Activated T-cell treated with anti-CD3 and anti-CD28 coated beads, Interleukin-2, amount 50 U/mL, for 4 hours (primary cell): Measurements from ENCODE around the gene FNDC3B. TPM values are rescaled to one million over a fixed set of nuclear protein-coding genes. Genes with fewer than 3 reads are reported as not detected.
"Not testable (repeated sequence)": the region's sequence is repeated elsewhere in the genome, so short reads cannot be mapped to it uniquely, and the experiment has no call there.

Experiments used
- ATAC-seq, 2 donors: fragments of 200-7000 bp; cut with Tn5 transposase; one replicate each; pipeline ENCODE4 v1.10.0; 2021
- DNase-seq: peaks from one replicate; pipeline ENCODE4 v3.0.0-alpha.2; 2020
- H3K27me3 Mint-ChIP-seq: one replicate; pipeline ENCODE4 v1.8.0; 2021; ENCODE audit warnings: low read depth, mixed read lengths
- H3K36me3 Mint-ChIP-seq: one replicate; pipeline ENCODE4 v1.8.0; 2022; ENCODE audit warnings: mixed read lengths; ENCODE audit not compliant: insufficient read depth
- H3K4me1 Mint-ChIP-seq: one replicate; pipeline ENCODE4 v1.8.0; 2021; ENCODE audit warnings: low read depth, mixed read lengths
- H3K4me3 Mint-ChIP-seq: one replicate; pipeline ENCODE4 v1.8.0; 2021; ENCODE audit warnings: mild to moderate bottlenecking, moderate library complexity, mixed read lengths
- H3K9me3 Mint-ChIP-seq: one replicate; pipeline ENCODE4 v1.8.0; 2021; ENCODE audit warnings: mixed read lengths
- total RNA-seq, 3 donors: library from RNA; stranded (reverse); gene quantifications; one replicate each; pipeline ENCODE4 v1.2.1, GENCODE V29; 2021

FNDC3B gene
- total RNA-seq, 3 donors from 2014 or later, result 20.3 to 23.9 (median 21.2) TPM

DNA sequence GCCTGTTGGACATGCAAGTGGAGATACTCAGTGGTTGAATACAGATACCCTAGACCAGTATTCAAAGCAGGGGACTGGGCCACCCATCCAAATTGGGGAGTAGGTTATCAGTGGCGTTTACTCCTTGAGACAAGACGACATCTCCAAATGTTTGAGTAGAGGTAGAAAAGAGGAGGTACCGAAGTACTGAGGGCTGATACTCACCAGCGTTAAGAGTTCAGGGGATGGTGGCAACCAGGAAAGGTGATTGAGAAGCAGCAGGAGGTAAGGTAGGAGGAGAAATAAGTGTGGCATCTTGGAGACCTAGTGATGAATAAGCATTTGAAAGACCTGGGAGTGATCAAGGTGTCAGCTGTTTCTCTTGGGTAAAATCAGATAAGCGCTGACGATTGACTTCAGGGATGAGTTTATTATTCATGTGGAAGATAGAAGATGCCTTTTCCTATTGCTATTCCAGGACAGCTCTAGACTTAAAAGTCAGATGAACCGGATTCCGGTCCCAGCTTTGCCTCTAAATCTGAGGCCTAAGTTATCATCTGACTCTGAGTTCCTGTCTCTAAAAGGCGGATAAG, 312.6 kb downstream of the FNDC3B start:
- no peaks in the 10 kb centered on the region for H3K4me1 Mint-ChIP-seq
- no peaks in the 10 kb centered on the region for H3K27me3 Mint-ChIP-seq
- DNase-seq (no peak), ATAC-seq (no peak)
- peaks cover 40% of the 10 kb centered on the region for H3K36me3 Mint-ChIP-seq
- H3K4me3 Mint-ChIP-seq, result no peak overlapping the region
- H3K9me3 Mint-ChIP-seq, result no peaks in the 10 kb centered on the region

- DNase-seq, result no peak
- no peak for ATAC-seq
- peaks cover 36% of the 10 kb centered on the region for H3K36me3 Mint-ChIP-seq
- no peaks in the 10 kb centered on the region for H3K4me1 Mint-ChIP-seq
- H3K4me3 Mint-ChIP-seq, result no peak overlapping the region
- no peaks in the 10 kb centered on the region for H3K9me3 Mint-ChIP-seq
- no peaks in the 10 kb centered on the region for H3K27me3 Mint-ChIP-seq
Measured at GRCh38 chr3:172352786-172353185, 313.4 kb downstream of the FNDC3B start.

- DNase-seq (no peak), ATAC-seq (no peak)
- no peak overlapping the region for H3K4me3 Mint-ChIP-seq
- no peaks in the 10 kb centered on the region for H3K4me1 Mint-ChIP-seq
- no peaks in the 10 kb centered on the region for H3K27me3 Mint-ChIP-seq
- H3K9me3 Mint-ChIP-seq, result peaks cover under 1% of the 10 kb centered on the region
- peaks cover 40% of the 10 kb centered on the region for H3K36me3 Mint-ChIP-seq
Measured at GRCh38 chr3:172354931-172355499, 315.6 kb downstream of the FNDC3B start.

GRCh38 chr3:172355836-172356235, 316.5 kb downstream of the FNDC3B start:
- Mint-ChIP-seq H3K27me3 (no peaks in the 10 kb centered on the region), H3K4me3 (no peak overlapping the region), H3K4me1 (no peaks in the 10 kb centered on the region), H3K36me3 (peaks cover 45% of the 10 kb centered on the region), H3K9me3 (peaks cover 7% of the 10 kb centered on the region)
- ATAC-seq (no peak), DNase-seq (no peak)

- ATAC-seq (no peak), DNase-seq (no peak)
- Mint-ChIP-seq H3K4me1 (no peaks in the 10 kb centered on the region), H3K27me3 (no peaks in the 10 kb centered on the region), H3K36me3 (peaks cover 44% of the 10 kb centered on the region), H3K9me3 (peaks cover 7% of the 10 kb centered on the region), H3K4me3 (no peak overlapping the region)
Measured at GRCh38 chr3:172356427-172356826, 317.0 kb downstream of the FNDC3B start.

- no peaks in the 10 kb centered on the region for H3K4me1 Mint-ChIP-seq
Measured at GRCh38 chr3:172357850-172358754, 318.7 kb downstream of the FNDC3B start.

GRCh38 chr3:172359231-172359630, 319.9 kb downstream of the FNDC3B start:
- ATAC-seq (no peak), DNase-seq (no peak)
- Mint-ChIP-seq H3K4me1 (no peaks in the 10 kb centered on the region), H3K9me3 (peaks cover 7% of the 10 kb centered on the region), H3K36me3 (peaks cover 51% of the 10 kb centered on the region), H3K4me3 (no peak overlapping the region), H3K27me3 (no peaks in the 10 kb centered on the region)

More at GRCh38 chr3:172357850-172358754, 318.7 kb downstream of the FNDC3B start:
- Mint-ChIP-seq H3K9me3 (peaks cover 7% of the 10 kb centered on the region), H3K27me3 (no peaks in the 10 kb centered on the region), H3K4me3 (no peak overlapping the region), H3K36me3 (peaks cover 44% of the 10 kb centered on the region)
- DNase-seq (no peak), ATAC-seq (no peak)

DNA sequence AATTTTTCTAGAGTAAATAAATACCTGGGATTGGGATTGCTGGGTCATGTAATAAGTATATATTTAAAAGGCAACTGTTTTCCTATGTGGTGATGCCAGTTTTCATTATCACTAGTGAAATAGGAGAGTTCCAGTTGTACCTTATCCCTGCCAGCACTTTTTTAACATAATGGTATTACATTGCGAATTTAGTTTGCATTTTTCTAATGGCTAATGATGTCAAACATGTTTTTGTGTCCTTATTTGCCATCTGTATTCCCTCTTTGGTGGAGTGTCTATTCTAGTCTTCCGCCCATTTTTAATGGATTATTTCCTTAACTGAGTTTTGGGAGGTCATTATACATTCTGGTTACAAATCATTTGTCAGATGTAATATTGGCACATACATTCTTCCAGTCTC, 320.6 kb downstream of the FNDC3B start:
- no peaks in the 10 kb centered on the region for H3K4me1 Mint-ChIP-seq
- DNase-seq (no peak), ATAC-seq (no peak)
- no peaks in the 10 kb centered on the region for H3K27me3 Mint-ChIP-seq
- no peak overlapping the region for H3K4me3 Mint-ChIP-seq
- peaks cover 51% of the 10 kb centered on the region for H3K36me3 Mint-ChIP-seq
- peaks cover 7% of the 10 kb centered on the region for H3K9me3 Mint-ChIP-seq

DNA sequence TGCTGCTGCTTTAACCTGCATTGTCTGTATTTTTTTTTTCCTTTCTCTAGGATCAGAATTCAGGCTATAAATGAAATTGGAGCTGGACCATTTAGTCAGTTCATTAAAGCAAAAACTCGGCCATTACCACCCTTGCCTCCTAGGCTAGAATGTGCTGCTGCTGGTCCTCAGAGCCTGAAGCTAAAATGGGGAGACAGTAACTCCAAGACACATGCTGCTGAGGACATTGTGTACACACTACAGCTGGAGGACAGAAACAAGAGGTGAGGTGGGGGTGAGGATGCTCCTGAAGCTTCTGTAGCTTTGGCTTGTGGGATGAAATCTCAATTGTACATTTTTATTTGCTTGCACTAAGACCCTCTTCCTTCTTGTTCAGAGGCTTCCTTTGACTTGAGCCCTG, 323.2 kb downstream of the FNDC3B start:
- H3K36me3 Mint-ChIP-seq, result peaks cover 64% of the 10 kb centered on the region
- H3K4me3 Mint-ChIP-seq, result no peak overlapping the region
- H3K4me1 Mint-ChIP-seq, result no peaks in the 10 kb centered on the region
- no peak for ATAC-seq
- H3K27me3 Mint-ChIP-seq, result no peaks in the 10 kb centered on the region
- peaks cover 7% of the 10 kb centered on the region for H3K9me3 Mint-ChIP-seq
- DNase-seq, result no peak

- Mint-ChIP-seq H3K9me3 (peaks cover 7% of the 10 kb centered on the region), H3K4me1 (no peaks in the 10 kb centered on the region), H3K27me3 (no peaks in the 10 kb centered on the region), H3K4me3 (no peak overlapping the region), H3K36me3 (peaks cover 56% of the 10 kb centered on the region)
- DNase-seq (no peak), ATAC-seq (no peak)
Measured at GRCh38 chr3:172364374-172365027, 325.1 kb downstream of the FNDC3B start.

DNA sequence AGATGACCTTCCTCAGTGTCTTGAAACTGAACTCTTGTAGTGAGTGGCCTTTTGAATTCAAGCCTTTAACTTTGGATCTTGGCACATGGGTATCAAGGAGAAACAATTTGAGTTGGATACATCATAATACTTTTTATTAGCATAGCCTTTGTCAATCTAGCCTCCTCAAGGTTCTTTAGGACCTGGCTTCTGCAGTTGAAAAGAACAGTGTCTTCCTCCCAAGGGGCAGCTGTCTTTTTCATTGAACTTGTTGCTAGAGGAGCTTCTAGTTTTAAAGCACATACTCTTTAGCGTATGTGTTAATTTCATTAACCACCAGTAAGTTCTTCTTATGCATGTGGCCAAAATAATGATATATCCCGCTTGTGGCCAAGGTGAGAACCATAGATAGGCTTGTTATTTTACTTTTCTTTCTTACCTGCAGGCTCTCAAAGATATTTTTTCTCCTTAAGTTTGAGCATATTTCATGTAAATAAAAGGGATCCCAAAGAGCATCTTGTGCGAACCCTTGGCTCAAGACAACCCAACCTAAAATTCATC, 325.7 kb downstream of the FNDC3B start:
- H3K4me1 Mint-ChIP-seq, result no peaks in the 10 kb centered on the region
- no peaks in the 10 kb centered on the region for H3K27me3 Mint-ChIP-seq
- peaks cover 56% of the 10 kb centered on the region for H3K36me3 Mint-ChIP-seq
- ATAC-seq (no peak), DNase-seq (no peak)
- H3K4me3 Mint-ChIP-seq, result no peak overlapping the region
- peaks cover 5% of the 10 kb centered on the region for H3K9me3 Mint-ChIP-seq

DNA sequence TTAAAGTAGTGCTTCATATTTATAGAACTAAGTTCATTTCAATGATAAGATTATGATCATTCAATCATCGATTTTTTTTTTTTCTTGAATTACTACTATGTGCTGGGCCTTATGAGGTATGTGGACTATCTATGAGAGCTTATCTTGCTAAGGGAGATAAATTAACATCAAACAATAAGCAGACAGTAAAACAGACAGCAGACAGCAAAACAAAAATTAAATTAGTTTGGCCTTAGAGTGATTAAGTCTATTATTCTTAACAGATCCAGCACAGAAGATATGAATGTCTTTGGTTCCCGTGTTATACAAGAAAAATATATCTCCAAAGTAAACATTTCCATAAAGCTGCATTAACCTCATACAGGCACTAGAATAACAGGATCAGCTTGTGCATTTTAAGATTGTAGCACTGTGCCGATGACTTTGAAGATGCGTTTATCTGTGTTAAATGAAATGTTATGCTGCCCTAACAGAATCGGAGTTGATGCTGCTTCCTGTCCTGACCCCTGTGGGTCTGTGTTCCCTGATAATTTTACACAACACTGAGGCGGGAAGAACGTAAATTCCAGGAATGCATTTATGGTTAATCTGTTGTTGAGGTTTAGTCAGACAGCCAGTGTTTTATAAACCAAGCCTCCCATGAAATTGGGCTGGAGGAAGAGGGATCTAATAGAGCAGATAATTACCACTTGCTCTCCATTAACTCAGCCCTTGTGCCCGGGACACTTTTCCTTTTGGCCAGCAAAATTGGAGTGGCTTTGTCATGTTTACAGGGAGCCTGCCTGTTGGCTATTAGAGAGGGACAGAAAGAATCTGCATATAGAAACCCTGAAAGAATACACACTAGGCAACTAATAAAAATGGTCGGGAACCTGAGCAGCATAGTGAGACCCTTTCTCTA, 328.1 kb downstream of the FNDC3B start:
- no peak overlapping the region for H3K4me3 Mint-ChIP-seq
- peaks cover 45% of the 10 kb centered on the region for H3K36me3 Mint-ChIP-seq
- H3K9me3 Mint-ChIP-seq, result no peaks in the 10 kb centered on the region
- DNase-seq, result no peak
- no peaks in the 10 kb centered on the region for H3K4me1 Mint-ChIP-seq
- no peak for ATAC-seq
- H3K27me3 Mint-ChIP-seq, result no peaks in the 10 kb centered on the region

DNA sequence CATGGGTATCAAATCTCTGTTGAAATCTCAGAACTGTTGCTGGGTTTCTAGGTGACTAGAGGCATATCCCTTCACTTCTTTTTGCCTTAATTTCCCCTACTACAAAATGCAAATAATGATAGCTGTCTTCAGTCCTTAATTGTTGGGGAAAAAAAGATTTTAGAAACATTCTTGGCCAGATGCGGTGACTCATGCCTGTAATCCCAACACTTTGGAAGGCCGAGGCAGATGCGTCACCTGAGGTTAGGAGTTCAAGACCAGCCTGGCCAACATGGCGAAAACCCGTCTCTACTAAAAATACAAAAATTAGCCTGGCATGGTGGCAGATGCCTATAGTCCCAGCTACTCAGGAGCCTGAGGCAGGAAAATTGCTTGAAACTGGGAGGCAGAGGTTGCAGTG, 329.2 kb downstream of the FNDC3B start:
- H3K4me3 Mint-ChIP-seq, DNase-seq, ATAC-seq, H3K4me1 Mint-ChIP-seq, H3K27me3 Mint-ChIP-seq, H3K9me3 Mint-ChIP-seq: not testable (repeated sequence)
- peaks cover 36% of the 10 kb centered on the region for H3K36me3 Mint-ChIP-seq
